MCF 10A (cell line): ENCODE data around the gene HECTD2. TPM values are rescaled to one million over a fixed set of nuclear protein-coding genes. Genes with fewer than 3 reads are reported as not detected.

Source experiments
- BruUV-seq: library from RNA; stranded (reverse); fragments of 400-500 nt; replicated peaks from 2 replicates; lab custom pipeline; 2021; lab: Mats Ljungman, UMichigan
- CTCF ChIA-PET: fragments of 300-600 bp; sonication (Branson Sonifier 250); formaldehyde crosslinking; extraction: SDS; loops from one replicate; lab custom pipeline; 2021; ENCODE audit warnings: antibody characterized with exemption, inconsistent platforms; lab: Yijun Ruan, JAX
- POLR2A ChIA-PET: fragments of 300-600, 350-650 bp; sonication (Branson Sonifier 250); formaldehyde crosslinking; extraction: SDS; loops from one replicate; lab custom pipeline; 2020; ENCODE audit warnings: antibody characterized with exemption, inconsistent platforms; lab: Yijun Ruan, JAX
- DNase-seq: peaks from one replicate; pipeline ENCODE4 v3.0.0-alpha.2; 2018; ENCODE audit not compliant: unreplicated experiment
- H3K27ac Mint-ChIP-seq: one replicate; pipeline ENCODE4 v1.8.0; 2022; ENCODE audit warnings: mild to moderate bottlenecking, low read depth, mixed read lengths; ENCODE audit not compliant: unreplicated experiment
- H3K27me3 Mint-ChIP-seq: one replicate; pipeline ENCODE4 v1.8.0; 2022; ENCODE audit warnings: mixed read lengths; ENCODE audit not compliant: insufficient read depth, unreplicated experiment
- H3K36me3 Mint-ChIP-seq: one replicate; pipeline ENCODE4 v1.8.0; 2022; ENCODE audit warnings: mild to moderate bottlenecking, moderate library complexity, mixed read lengths; ENCODE audit not compliant: insufficient read depth, unreplicated experiment
- H3K4me1 Mint-ChIP-seq: one replicate; pipeline ENCODE4 v1.8.0; 2022; ENCODE audit warnings: mixed read lengths; ENCODE audit not compliant: insufficient read depth, unreplicated experiment
- H3K4me3 Mint-ChIP-seq: one replicate; pipeline ENCODE4 v1.8.0; 2022; ENCODE audit warnings: mild to moderate bottlenecking, moderate library complexity, mixed read lengths; ENCODE audit not compliant: unreplicated experiment
- H3K9me3 Mint-ChIP-seq: one replicate; pipeline ENCODE4 v1.8.0; 2022; ENCODE audit warnings: mixed read lengths; ENCODE audit not compliant: unreplicated experiment
- CTCF ChIP-seq: fragments of 200-600 bp; IDR thresholded peaks from one replicate; pipeline ENCODE4 v1.8.0; 2022; ENCODE audit warnings: antibody characterized with exemption, mild to moderate bottlenecking; ENCODE audit not compliant: unreplicated experiment
- intact Hi-C: fragments of 100-400 bp; cut with micrococcal nuclease; formaldehyde crosslinking; loops from 2 replicates; pipeline ENCODE4 v1.14.1; 2022
- total RNA-seq: library from RNA; stranded (reverse); gene quantifications from 2 replicates; pipeline ENCODE4 v1.2.3, GENCODE V29; 2022

The HECTD2 gene
- total RNA-seq, 1 experiment from 2014 or later: 5.9 TPM

DNA sequence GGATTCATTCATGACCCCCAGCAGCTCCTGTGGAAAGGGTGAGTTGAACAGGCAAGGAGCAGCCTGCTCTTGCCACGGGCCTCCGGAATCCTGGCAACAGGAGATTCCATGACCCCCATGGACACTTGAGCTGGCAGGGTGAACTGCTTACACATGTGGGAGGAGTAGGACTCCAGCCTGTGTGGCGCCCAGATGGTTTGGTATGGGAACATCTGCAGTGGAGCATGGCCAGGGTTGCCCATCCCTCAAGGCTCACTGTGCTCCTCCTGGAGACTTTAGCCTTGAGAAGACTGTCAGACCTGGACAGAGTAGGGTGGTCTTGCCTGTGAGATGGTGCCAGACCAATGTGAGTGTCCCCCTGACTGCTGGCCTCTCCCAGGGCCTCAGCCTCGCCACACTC, 57.0 kb downstream of the HECTD2 start:
- Mint-ChIP-seq H3K27me3 (no peaks in the 10 kb centered on the region), H3K27ac (no peak overlapping the region), H3K36me3 (peaks cover 23% of the 10 kb centered on the region), H3K9me3 (peaks cover 21% of the 10 kb centered on the region), H3K4me3 (no peak overlapping the region), H3K4me1 (no peaks in the 10 kb centered on the region)
- ChIA-PET CTCF (interaction anchor here (0.6 to 0.8 kb wide), 2 partner anchors 17 to 86 kb away, joined by 3 to 4 read pairs; no protein-coding TSS in a partner anchor), POLR2A (no interaction called here)
- no peak for TF ChIP-seq CTCF
- intact Hi-C loops: no loop called here
- no peak for DNase-seq
- BruUV-seq: no TSS peak

DNA sequence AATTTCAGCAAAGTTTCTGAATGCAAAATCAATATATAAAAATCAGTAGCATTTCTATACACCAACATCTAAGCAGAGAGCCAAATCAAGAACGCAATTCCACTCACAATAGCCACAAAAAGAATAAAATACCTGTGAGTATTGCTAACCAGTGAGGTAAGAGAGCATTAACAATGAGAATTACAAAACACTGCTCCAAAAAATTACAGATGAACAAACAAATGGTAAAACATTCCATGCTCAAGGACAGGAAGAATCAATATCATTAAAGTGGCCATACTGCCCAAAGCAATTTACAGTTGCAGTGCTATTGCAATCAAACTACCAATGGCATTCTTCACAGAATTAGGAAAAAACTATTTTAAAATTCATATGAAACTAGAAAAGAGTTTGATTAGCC, 61.5 kb downstream of the HECTD2 start:
- no peaks in the 10 kb centered on the region for H3K27me3 Mint-ChIP-seq
- peaks cover 21% of the 10 kb centered on the region for H3K9me3 Mint-ChIP-seq
- no peak for TF ChIP-seq CTCF
- H3K36me3 Mint-ChIP-seq: peaks cover 4% of the 10 kb centered on the region
- no peak for DNase-seq
- H3K4me1 Mint-ChIP-seq: no peaks in the 10 kb centered on the region
- ChIA-PET CTCF (interaction anchor here (0.6 kb wide), 1 partner anchor 60 kb away, joined by 3 read pairs; no protein-coding TSS in a partner anchor), POLR2A (no interaction called here)
- intact Hi-C loops: no loop called here
- H3K4me3 Mint-ChIP-seq: no peak overlapping the region
- no TSS peak for BruUV-seq
- no peak overlapping the region for H3K27ac Mint-ChIP-seq

DNA sequence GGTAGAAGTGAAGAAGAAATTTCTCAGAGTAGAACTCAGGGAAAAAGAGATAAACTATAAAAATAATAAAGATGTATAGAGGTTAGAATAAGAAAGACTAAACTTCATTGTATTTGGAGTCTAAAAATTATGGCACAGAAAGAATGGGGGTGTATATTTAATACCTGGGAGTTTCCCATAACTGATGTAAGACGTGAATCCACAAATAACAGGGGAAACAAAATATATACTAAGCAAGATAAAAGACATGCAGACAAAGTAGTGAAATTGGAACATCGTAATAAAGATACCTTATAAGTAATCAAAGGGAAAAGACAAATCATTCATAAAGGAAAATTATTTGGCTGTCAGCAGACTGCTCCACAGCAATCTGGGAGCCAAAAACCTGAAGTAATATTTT, 62.8 kb downstream of the HECTD2 start:
- DNase-seq: no peak
- Mint-ChIP-seq H3K27ac (no peak overlapping the region), H3K4me3 (no peak overlapping the region), H3K4me1 (no peaks in the 10 kb centered on the region), H3K36me3 (no peaks in the 10 kb centered on the region), H3K27me3 (no peaks in the 10 kb centered on the region), H3K9me3 (peaks cover 17% of the 10 kb centered on the region)
- no peak for TF ChIP-seq CTCF
- ChIA-PET POLR2A (no interaction called here), CTCF (no interaction called here)
- intact Hi-C loops: no loop called here
- no TSS peak for BruUV-seq

- Mint-ChIP-seq H3K36me3 (no peaks in the 10 kb centered on the region), H3K4me3 (no peak overlapping the region), H3K27ac (no peak overlapping the region), H3K4me1 (no peaks in the 10 kb centered on the region), H3K9me3 (peaks cover 12% of the 10 kb centered on the region), H3K27me3 (no peaks in the 10 kb centered on the region)
- no peak for DNase-seq
- ChIA-PET CTCF (no interaction called here), POLR2A (no interaction called here)
- intact Hi-C loops: no loop called here
- no peak for TF ChIP-seq CTCF
- BruUV-seq: no TSS peak
These were observed 63.9 kb downstream of the HECTD2 start for GRCh38 chr10:91474009-91474408.
